Hair follicle dermal papilla cell (primary cell): ENCODE measurements around the gene MAGEB3. TPM values are rescaled to one million over a fixed set of nuclear protein-coding genes. Genes with fewer than 3 reads are reported as not detected.

Source experiments
- total RNA-seq: library from RNA; depleted of rRNA; stranded (reverse); fragments of >200 nt; gene quantifications from 2 replicates; pipeline ENCODE4 v1.2.3, GENCODE V29; 2012

The MAGEB3 gene, protein sequence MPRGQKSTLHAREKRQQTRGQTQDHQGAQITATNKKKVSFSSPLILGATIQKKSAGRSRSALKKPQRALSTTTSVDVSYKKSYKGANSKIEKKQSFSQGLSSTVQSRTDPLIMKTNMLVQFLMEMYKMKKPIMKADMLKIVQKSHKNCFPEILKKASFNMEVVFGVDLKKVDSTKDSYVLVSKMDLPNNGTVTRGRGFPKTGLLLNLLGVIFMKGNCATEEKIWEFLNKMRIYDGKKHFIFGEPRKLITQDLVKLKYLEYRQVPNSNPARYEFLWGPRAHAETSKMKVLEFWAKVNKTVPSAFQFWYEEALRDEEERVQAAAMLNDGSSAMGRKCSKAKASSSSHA
- total RNA-seq, result not detected in 2 replicates

DNA sequence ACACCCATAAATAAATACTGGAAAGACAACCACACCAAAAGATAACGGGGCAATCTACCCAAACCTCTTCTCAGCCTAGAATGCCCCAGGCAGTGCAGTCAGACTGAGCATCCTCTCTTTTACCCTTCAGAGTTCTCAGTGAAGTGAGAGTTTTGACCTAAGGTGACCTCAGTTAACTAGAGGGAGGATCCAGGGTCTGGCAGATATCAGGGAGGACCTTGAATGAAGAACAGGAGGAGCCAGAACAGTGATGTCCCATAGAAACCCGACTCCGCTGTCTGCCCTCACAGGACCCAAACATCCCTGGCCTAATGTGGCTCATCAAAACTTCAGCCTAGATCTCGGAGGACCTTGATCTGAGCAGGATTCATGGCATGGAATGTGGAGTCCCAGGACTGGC lies at the start of gene MAGEB3:
Gene MAGEB3 (plus strand): TSS at position 263 of the 400 bp plus-strand sequence. CDS start 5,268 bp downstream, outside the sequence.

DNA sequence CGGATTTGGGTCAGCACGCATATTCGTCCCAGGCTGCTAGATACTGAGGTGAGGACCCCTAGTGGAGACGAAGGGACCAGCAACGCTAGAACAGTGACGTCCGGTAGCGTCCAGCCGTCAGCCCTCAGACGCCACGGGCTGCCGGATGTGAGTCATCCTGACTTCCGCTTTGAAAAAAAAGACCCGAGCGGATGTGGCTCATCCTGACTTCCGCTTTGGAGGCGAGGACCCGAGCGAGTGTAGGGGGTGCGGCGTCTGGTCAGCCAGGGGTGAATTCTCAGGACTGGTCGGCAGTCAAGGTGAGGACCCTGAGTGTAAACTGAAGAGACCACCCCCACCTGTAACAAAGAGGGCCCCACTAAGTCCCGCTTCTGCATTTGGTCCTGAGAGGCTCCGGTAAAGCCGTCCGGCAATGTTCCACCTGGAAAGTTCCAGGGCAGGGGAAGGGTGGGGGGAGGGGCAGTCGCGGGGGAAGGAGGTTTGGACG lies 15.1 kb upstream of the MAGEB3 start, which contains the start of gene MAGEB2:
Gene MAGEB2 (plus strand): TSS at position 207 of the 487 bp plus-strand sequence. CDS start 3,018 bp downstream, outside the sequence.

DNA sequence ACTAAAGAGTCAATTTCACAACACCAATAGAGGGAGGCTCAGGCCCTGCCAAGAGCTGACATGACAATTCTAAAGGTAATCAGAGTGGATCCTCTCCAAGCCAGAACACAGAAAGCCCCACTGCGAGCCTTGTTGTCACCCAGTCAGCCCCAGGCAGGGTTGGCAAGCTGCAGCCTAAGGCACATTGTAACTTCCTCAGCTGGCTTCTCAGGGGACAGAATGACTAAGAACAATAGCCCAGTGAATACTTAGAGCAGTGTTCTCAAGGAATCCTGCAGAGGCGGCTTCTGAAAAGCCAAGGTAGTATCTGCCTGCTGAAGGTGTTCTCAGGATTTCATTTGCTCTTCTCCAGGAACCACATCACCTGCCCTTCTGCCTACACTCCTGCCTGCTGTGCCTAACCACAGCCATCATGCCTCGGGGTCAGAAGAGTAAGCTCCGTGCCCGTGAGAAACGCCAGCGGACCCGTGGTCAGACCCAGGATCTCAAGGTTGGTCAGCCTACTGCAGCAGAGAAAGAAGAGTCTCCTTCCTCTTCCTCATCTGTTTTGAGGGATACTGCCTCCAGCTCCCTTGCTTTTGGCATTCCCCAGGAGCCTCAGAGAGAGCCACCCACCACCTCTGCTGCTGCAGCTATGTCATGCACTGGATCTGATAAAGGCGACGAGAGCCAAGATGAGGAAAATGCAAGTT lies 11.4 kb downstream of the MAGEB3 start, which contains the start of gene MAGEB4:
Gene MAGEB4 (plus strand): TSS at position 277 of the 692 bp plus-strand sequence. CDS start 136 bp downstream, at position 413.

DNA sequence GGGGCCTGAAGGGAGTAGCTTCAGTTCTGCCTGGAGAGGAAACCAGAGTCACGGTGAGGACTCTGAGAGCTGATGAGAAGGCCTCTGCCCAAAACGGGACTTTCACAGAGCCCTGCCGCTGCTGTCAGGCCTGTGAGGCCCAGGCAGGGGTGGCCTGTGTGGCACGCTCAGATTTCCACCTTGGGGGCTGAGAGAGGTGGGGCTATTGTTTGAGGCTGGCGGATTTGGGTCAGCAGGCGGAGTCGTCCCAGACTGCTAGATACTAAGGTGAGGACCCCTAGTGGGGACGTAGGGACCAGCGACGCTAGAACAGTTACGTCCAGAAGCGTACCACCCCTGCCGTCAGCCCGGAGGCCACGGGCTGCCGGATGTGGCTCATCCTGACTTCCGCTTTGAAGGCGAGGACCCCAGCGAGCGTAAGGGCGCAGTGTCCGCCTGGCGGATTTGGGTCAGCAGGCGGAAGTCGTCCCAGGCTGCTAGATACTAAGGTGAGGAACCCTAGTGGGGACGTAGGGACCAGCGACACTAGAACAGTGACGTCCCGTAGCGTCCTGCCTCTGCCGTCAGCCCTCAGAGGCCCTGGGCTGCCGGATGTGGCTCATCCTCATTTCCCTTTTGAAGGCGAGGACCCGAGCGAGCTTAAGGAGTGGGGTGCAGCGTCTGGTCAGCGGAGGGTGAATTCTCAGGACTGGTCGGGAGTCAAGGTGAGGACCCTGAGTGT lies 16.5 kb downstream of the MAGEB3 start, which contains the start of gene MAGEB1:
Gene MAGEB1 (plus strand): TSS at position 378 of the 721 bp plus-strand sequence. CDS start 3,348 bp downstream, outside the sequence.

Other genes starting within 250 kb of the MAGEB3 start
- not detected in 2 replicates for gene MAGEB2, start 15.1 kb upstream of the MAGEB3 start, total RNA-seq
- gene MAGEB4, start 11.3 kb downstream of the MAGEB3 start, total RNA-seq, result not detected in 2 replicates
- not detected in 2 replicates for gene MAGEB1, start 16.5 kb downstream of the MAGEB3 start, total RNA-seq
- gene NR0B1, start 78.7 kb downstream of the MAGEB3 start, total RNA-seq, result 0.81 TPM in 1 of 2 replicates, not detected in the other